Smooth muscle cell (in vitro differentiated cells): Measurements from ENCODE around the gene ASS1. TPM values are rescaled to one million over a fixed set of nuclear protein-coding genes. Genes with fewer than 3 reads are reported as not detected.

Experiments used
- DNase-seq: peaks from one replicate; lab custom pipeline; 2025; ENCODE audit not compliant: unreplicated experiment; lab: John Stamatoyannopoulos, UW
- H2AFZ ChIP-seq: fragments of 200-600 bp; sonication (generic); 2 replicates; pipeline ENCODE4 v1.6.0; 2016; ENCODE audit warnings: antibody characterized with exemption, low read depth, mild to moderate bottlenecking
- H3F3A ChIP-seq: fragments of 200-600 bp; sonication (generic); 2 replicates; pipeline ENCODE4 v1.6.0; 2017; ENCODE audit warnings: antibody characterized with exemption, low read depth
- H3K27ac ChIP-seq: fragments of 200-600 bp; sonication (generic); 2 replicates; pipeline ENCODE4 v1.5.1; 2016; ENCODE audit warnings: low read depth, mild to moderate bottlenecking
- H3K27me3 ChIP-seq: fragments of 200-600 bp; sonication (generic); 2 replicates; pipeline ENCODE4 v1.6.1; 2016; ENCODE audit warnings: low read depth, mild to moderate bottlenecking
- H3K36me3 ChIP-seq: fragments of 200-600 bp; sonication (generic); 2 replicates; pipeline ENCODE4 v1.5.1; 2016; ENCODE audit warnings: low read depth
- H3K4me1 ChIP-seq: fragments of 200-600 bp; sonication (generic); 2 replicates; pipeline ENCODE4 v1.5.1; 2016; ENCODE audit warnings: low read depth
- H3K4me2 ChIP-seq: fragments of 200-600 bp; sonication (generic); 2 replicates; pipeline ENCODE4 v1.6.0; 2016; ENCODE audit warnings: mild to moderate bottlenecking
- H3K4me3 ChIP-seq: fragments of 200-600 bp; sonication (generic); 2 replicates; pipeline ENCODE4 v1.5.1; 2016; ENCODE audit warnings: mild to moderate bottlenecking
- H3K79me2 ChIP-seq: fragments of 200-600 bp; sonication (generic); 2 replicates; pipeline ENCODE4 v1.6.0; 2016; ENCODE audit warnings: low read depth, mild to moderate bottlenecking
- H3K9ac ChIP-seq: fragments of 200-600 bp; sonication (generic); 2 replicates; pipeline ENCODE4 v1.6.0; 2016; ENCODE audit warnings: low read depth
- H3K9me3 ChIP-seq: fragments of 200-600 bp; sonication (generic); replicated peaks from 2 replicates; pipeline ENCODE4 v1.5.1; 2016; ENCODE audit warnings: low read depth
- H4K20me1 ChIP-seq: fragments of 200-600 bp; sonication (generic); 2 replicates; pipeline ENCODE4 v1.6.0; 2016; ENCODE audit warnings: low read depth
- CTCF ChIP-seq: fragments of 200-600 bp; sonication (generic); IDR thresholded peaks from 2 replicates; pipeline ENCODE4 v1.5.1; 2017; ENCODE audit warnings: borderline replicate concordance, mild to moderate bottlenecking, antibody characterized with exemption; ENCODE audit not compliant: insufficient read depth, poor library complexity, severe bottlenecking
- WGBS: methylation state at CpG from one replicate; pipeline ENCODE4 v1.1.7; 2016; ENCODE audit warnings: low lambda C conversion rate; 5-methylcytosine and 5-hydroxymethylcytosine counted together
- polyA plus RNA-seq: library from polyadenylated mRNA; unstranded; fragments of >200 nt; fragmentation: Nextera tagmentation; extraction: Ambion mirVana; gene quantifications from 2 replicates; pipeline ENCODE4 v1.2.1, GENCODE V29; 2016
- total RNA-seq: library from RNA; depleted of rRNA; stranded (reverse); fragments of >200 nt; gene quantifications from 2 replicates; pipeline ENCODE4 v1.2.3, GENCODE V29; 2014

The ASS1 gene
- total and polyA plus RNA-seq, 2 experiments from 2014 or later, result 78.2 to 81.5 TPM

- Histone ChIP-seq H3K9me3 (no peaks in the 10 kb centered on the region), H3K9ac (no peak overlapping the region), H3K27me3 (no peaks in the 10 kb centered on the region), H4K20me1 (no peaks in the 10 kb centered on the region), H3K79me2 (no peaks in the 10 kb centered on the region), H3F3A (no peaks in the 10 kb centered on the region), H3K4me3 (no peak overlapping the region), H3K4me2 (no peak overlapping the region), H3K36me3 (no peaks in the 10 kb centered on the region), H3K4me1 (peaks cover 22% of the 10 kb centered on the region), H2AFZ (no peak overlapping the region), H3K27ac (no peak overlapping the region)
- DNase-seq, result no peak
- 94% methylated on average over 4 of the region's 4 CpGs for WGBS
- TF ChIP-seq CTCF, result no peak
Measured at GRCh38 chr9:130468566-130468965, 23.8 kb downstream of the ASS1 start.

GRCh38 chr9:130470269-130470668 is 25.5 kb downstream of the ASS1 start:
- no peak overlapping the region for H3K4me3 ChIP-seq
- TF ChIP-seq CTCF, result no peak
- no peak overlapping the region for H3K9ac ChIP-seq
- H3K4me1 ChIP-seq, result peaks cover 20% of the 10 kb centered on the region
- no peaks in the 10 kb centered on the region for H3K36me3 ChIP-seq
- no peak overlapping the region for H3K27ac ChIP-seq
- 95% methylated on average over 10 of the region's 10 CpGs for WGBS
- H3K9me3 ChIP-seq, result no peaks in the 10 kb centered on the region
- no peak for DNase-seq
- no peak overlapping the region for H3K4me2 ChIP-seq
- no peak overlapping the region for H2AFZ ChIP-seq
- no peaks in the 10 kb centered on the region for H4K20me1 ChIP-seq
- no peaks in the 10 kb centered on the region for H3F3A ChIP-seq
- H3K79me2 ChIP-seq, result no peaks in the 10 kb centered on the region
- no peaks in the 10 kb centered on the region for H3K27me3 ChIP-seq

- Histone ChIP-seq H3K4me2 (no peak overlapping the region), H2AFZ (no peak overlapping the region), H3K4me3 (no peak overlapping the region), H3K27me3 (no peaks in the 10 kb centered on the region), H3K9me3 (no peaks in the 10 kb centered on the region), H3K27ac (no peak overlapping the region), H3F3A (no peaks in the 10 kb centered on the region), H3K4me1 (peaks cover 17% of the 10 kb centered on the region), H3K9ac (no peak overlapping the region), H3K36me3 (no peaks in the 10 kb centered on the region), H3K79me2 (no peaks in the 10 kb centered on the region), H4K20me1 (no peaks in the 10 kb centered on the region)
- TF ChIP-seq CTCF, result no peak
- no peak for DNase-seq
- 95% methylated on average over 12 of the region's 12 CpGs for WGBS
Measured at GRCh38 chr9:130470950-130471349, 26.2 kb downstream of the ASS1 start.

GRCh38 chr9:130471411-130472183 is 26.8 kb downstream of the ASS1 start:
- H3K79me2 ChIP-seq, result no peaks in the 10 kb centered on the region
- no peaks in the 10 kb centered on the region for H3F3A ChIP-seq
- no peak for DNase-seq
- H4K20me1 ChIP-seq, result no peaks in the 10 kb centered on the region
- H3K4me1 ChIP-seq, result peaks cover 17% of the 10 kb centered on the region
- no peak overlapping the region for H3K4me2 ChIP-seq
- H3K4me3 ChIP-seq, result no peak overlapping the region
- no peak overlapping the region for H3K9ac ChIP-seq
- no peaks in the 10 kb centered on the region for H3K36me3 ChIP-seq
- H3K27me3 ChIP-seq, result no peaks in the 10 kb centered on the region
- no peak for TF ChIP-seq CTCF
- H3K9me3 ChIP-seq, result no peaks in the 10 kb centered on the region
- H2AFZ ChIP-seq, result no peak overlapping the region
- H3K27ac ChIP-seq, result no peak overlapping the region
- 92% methylated on average over 20 of the region's 20 CpGs for WGBS
